ENCODE data around the gene ZYG11A.

Gene ZYG11A

DNA sequence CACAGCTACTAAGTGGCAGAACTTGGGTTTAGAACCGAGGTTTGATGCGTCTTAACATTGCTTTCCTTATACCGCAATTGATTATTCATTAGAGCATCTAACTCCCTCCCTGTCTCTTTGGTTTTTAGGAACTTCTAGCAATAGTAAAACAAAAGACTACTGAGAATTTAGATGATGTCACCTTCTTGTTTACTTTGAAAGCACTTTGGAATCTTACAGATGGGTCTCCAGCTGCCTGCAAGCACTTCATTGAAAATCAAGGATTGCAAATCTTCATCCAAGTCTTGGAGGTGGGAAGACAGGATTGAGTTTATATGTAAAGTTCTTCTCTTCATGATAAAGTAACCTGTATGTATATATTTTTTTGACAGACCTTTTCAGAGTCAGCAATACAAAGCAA is 35.0 kb downstream of the ZYG11A start:
- H3K4me3 ChIP-seq (ENCODE audit: low read depth, low read length): no peak overlapping the region
- DNase-seq (ENCODE audit: low read depth): no peak
- TF ChIP-seq, protein P1, sequence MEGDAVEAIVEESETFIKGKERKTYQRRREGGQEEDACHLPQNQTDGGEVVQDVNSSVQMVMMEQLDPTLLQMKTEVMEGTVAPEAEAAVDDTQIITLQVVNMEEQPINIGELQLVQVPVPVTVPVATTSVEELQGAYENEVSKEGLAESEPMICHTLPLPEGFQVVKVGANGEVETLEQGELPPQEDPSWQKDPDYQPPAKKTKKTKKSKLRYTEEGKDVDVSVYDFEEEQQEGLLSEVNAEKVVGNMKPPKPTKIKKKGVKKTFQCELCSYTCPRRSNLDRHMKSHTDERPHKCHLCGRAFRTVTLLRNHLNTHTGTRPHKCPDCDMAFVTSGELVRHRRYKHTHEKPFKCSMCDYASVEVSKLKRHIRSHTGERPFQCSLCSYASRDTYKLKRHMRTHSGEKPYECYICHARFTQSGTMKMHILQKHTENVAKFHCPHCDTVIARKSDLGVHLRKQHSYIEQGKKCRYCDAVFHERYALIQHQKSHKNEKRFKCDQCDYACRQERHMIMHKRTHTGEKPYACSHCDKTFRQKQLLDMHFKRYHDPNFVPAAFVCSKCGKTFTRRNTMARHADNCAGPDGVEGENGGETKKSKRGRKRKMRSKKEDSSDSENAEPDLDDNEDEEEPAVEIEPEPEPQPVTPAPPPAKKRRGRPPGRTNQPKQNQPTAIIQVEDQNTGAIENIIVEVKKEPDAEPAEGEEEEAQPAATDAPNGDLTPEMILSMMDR (IDR thresholded peaks at IDR 0.05; ENCODE audit: low read depth, low read length, missing control alignments): no peak
- in situ Hi-C loops (cut with HindIII; ENCODE audit: low sequenced_read_pairs): no loop called here

GRCh38 chr1:52880206-52880605 is 37.6 kb downstream of the ZYG11A start:
- H3K4me3 ChIP-seq (ENCODE audit: low read depth, low read length): no peak overlapping the region
- in situ Hi-C loops (cut with HindIII; ENCODE audit: low sequenced_read_pairs): no loop called here
- no peak for DNase-seq (ENCODE audit: low read depth)
- TF ChIP-seq, protein P1 (IDR thresholded peaks at IDR 0.05; ENCODE audit: low read depth, low read length, missing control alignments): no peak

- TF ChIP-seq, protein P1 (IDR thresholded peaks at IDR 0.05; ENCODE audit: low read depth, low read length, missing control alignments): no peak
- no peak for DNase-seq (ENCODE audit: low read depth)
- H3K4me3 ChIP-seq (ENCODE audit: low read depth, low read length): no peak overlapping the region
- in situ Hi-C loops (cut with HindIII; ENCODE audit: low sequenced_read_pairs): no loop called here
Measured at GRCh38 chr1:52887483-52887882, 44.9 kb downstream of the ZYG11A start.

DNA sequence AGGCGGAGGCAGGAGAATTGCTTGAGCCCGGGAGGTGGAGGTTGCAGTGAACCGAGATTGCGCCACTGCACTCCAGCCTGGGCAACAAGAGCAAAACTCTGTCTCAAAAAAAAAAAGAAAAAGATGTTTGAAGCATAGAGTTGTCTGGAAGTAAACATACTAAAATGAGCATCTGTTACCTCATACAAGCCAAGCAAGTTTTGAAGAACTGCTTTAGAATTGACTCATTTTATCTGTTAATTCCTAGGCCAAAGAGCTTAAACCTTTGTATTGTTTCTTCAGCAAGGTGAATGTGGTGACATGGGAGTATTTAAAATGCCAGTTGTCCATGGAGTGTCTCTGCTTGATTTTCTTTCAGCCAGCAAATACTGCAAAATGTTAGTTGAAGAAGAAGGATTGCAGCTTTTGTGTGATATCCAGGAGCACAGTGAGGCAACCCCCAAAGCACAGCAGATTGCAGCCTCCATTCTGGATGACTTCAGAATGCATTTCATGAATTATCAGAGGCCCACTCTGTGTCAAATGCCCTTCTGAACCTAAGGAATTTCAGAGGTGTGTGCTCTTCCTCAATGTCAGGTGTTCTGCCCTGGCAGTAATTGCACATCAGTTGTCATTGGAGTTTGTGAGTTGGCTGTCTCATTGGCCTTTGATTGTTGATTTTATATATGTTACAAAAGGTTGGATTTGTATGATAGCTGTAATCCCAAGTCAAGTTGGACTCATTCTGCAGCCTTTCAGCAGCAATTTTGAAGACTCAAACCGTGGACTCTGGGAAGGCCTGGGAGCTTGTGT is 50.1 kb downstream of the ZYG11A start:
- DNase-seq (ENCODE audit: low read depth): no peak
- no peak overlapping the region for H3K4me3 ChIP-seq (ENCODE audit: low read depth, low read length)
- TF ChIP-seq, protein P1 (IDR thresholded peaks at IDR 0.05; ENCODE audit: low read depth, low read length, missing control alignments): no peak
- in situ Hi-C loops (cut with HindIII; ENCODE audit: low sequenced_read_pairs): no loop called here

DNA sequence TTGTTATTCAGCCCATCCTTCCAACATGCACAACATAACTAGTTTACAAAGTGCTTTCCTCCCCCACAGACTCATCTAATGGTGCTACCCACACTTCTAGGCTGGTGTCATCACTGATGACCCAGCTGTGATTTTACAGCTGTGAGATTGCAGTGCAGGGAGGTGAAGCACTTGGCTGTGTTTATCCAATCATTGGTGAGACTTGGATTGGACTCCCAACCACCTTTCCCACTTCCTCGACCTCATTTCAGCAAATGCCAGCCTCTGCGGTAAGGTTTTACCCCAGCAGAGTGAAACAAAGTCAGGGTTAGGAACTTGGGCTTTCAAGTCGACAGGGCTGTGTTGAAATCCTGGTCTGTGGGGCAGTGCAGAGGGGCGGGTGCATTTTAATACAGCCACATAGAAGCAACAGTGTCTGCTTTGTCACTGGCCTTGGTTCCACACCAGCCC is 56.9 kb downstream of the ZYG11A start:
- no peak overlapping the region for H3K4me3 ChIP-seq (ENCODE audit: low read depth, low read length)
- in situ Hi-C loops (cut with HindIII; ENCODE audit: low sequenced_read_pairs): no loop called here
- TF ChIP-seq, protein P1 (IDR thresholded peaks at IDR 0.05; ENCODE audit: low read depth, low read length, missing control alignments): no peak
- DNase-seq (ENCODE audit: low read depth): no peak

DNA sequence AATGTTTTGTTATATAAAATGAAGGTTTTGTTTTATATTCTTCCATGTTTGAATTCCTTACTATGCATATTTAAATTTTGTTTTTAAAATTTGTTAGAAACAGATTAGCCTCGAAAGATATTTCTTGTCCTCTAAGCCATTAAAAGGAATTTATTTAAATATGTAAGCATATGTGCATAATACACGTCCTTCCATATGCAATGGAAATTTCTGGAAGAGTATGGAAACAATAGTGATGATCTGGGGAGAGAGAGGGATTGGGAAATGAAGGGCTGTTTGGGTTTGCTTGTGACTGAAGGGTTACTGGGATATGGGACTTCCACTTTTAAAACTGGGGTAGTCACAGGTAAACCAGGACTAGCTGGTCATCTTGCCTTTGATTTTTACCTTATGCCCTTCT is 57.8 kb downstream of the ZYG11A start:
- H3K4me3 ChIP-seq (ENCODE audit: low read depth, low read length): no peak overlapping the region
- no peak for DNase-seq (ENCODE audit: low read depth)
- TF ChIP-seq, protein P1 (IDR thresholded peaks at IDR 0.05; ENCODE audit: low read depth, low read length, missing control alignments): no peak
- in situ Hi-C loops (cut with HindIII; ENCODE audit: low sequenced_read_pairs): no loop called here
